CD1c-positive myeloid dendritic cell (primary cell): ENCODE data around the gene COMMD7.
A peak's percentile ranks its signal among the peaks of the same experiment; 100 is the strongest.

ENCODE experiments used
- DNase-seq: peaks from one replicate; pipeline ENCODE4 v3.0.0-alpha.2; 2016; ENCODE audit errors: extremely low spot score

COMMD7 gene

GRCh38 chr20:32743237-32744112 lies at the start of gene COMMD7:
Gene COMMD7 (minus strand): TSS chr20:32743467. CDS start chr20:32743391, 76 bp downstream.
- peak; percentile 79 for DNase-seq

GRCh38 chr20:32792731-32793458 lies 49.6 kb upstream of the COMMD7 start:
- no peak for DNase-seq

- no peak for DNase-seq
Measured at GRCh38 chr20:32792316-32792715, 49.0 kb upstream of the COMMD7 start.

- DNase-seq = no peak
Measured at GRCh38 chr20:32790751-32791057, 47.4 kb upstream of the COMMD7 start.

GRCh38 chr20:32789896-32790750 lies 46.9 kb upstream of the COMMD7 start:
- peak; percentile 70 for DNase-seq

GRCh38 chr20:32787168-32787567 lies 43.9 kb upstream of the COMMD7 start:
- no peak for DNase-seq

- no peak for DNase-seq
Measured at GRCh38 chr20:32786059-32786760, 42.9 kb upstream of the COMMD7 start.

- no peak for DNase-seq
Measured at GRCh38 chr20:32784369-32785080, 41.3 kb upstream of the COMMD7 start.

- no peak for DNase-seq
Measured at GRCh38 chr20:32780749-32781655, 37.7 kb upstream of the COMMD7 start.

- DNase-seq = no peak
Measured at GRCh38 chr20:32780278-32780677, 37.0 kb upstream of the COMMD7 start.

GRCh38 chr20:32779500-32780211 lies 36.4 kb upstream of the COMMD7 start:
- no peak for DNase-seq

GRCh38 chr20:32777177-32777956 lies 34.1 kb upstream of the COMMD7 start:
- DNase-seq = no peak

GRCh38 chr20:32775336-32775991 lies 32.2 kb upstream of the COMMD7 start:
- DNase-seq = no peak

- no peak for DNase-seq
Measured at GRCh38 chr20:32773855-32774254, 30.6 kb upstream of the COMMD7 start.

- DNase-seq = no peak
Measured at GRCh38 chr20:32773223-32773622, 30.0 kb upstream of the COMMD7 start.

- DNase-seq = no peak
Measured at GRCh38 chr20:32772046-32772445, 28.8 kb upstream of the COMMD7 start.

- DNase-seq = no peak
Measured at GRCh38 chr20:32767418-32768198, 24.3 kb upstream of the COMMD7 start.
